HEK293 (cell line): Measurements from ENCODE around the gene ZNF181.

Experiments
- ATF2 ChIP-seq: fragments of 450-650 bp; formaldehyde crosslinking; IDR thresholded peaks from 2 replicates; pipeline ENCODE4 v1.5.1; 2016; ENCODE audit warnings: missing biosample characterization, missing genetic modification characterization, low read depth
- ELK4 ChIP-seq: IDR thresholded peaks from 2 replicates; pipeline ENCODE4 v1.6.1; 2011; ENCODE audit warnings: mild to moderate bottlenecking, low read depth, low read length, borderline replicate concordance
- GLIS2 ChIP-seq: fragments of 450-650 bp; formaldehyde crosslinking; IDR thresholded peaks from 2 replicates; pipeline ENCODE4 v1.5.1; 2016; ENCODE audit warnings: missing biosample characterization, missing genetic modification characterization
- HIC1 ChIP-seq: fragments of 450-650 bp; formaldehyde crosslinking; IDR thresholded peaks from 2 replicates; pipeline ENCODE4 v1.5.1; 2016; ENCODE audit warnings: missing biosample characterization, missing genetic modification characterization
- HOXA7 ChIP-seq: sonication (generic); formaldehyde crosslinking; IDR thresholded peaks from 2 replicates; pipeline ENCODE4 v1.8.1; 2022; ENCODE audit warnings: missing genetic modification reagents, borderline replicate concordance
- IKZF3 ChIP-seq: fragments of 450-650 bp; IDR thresholded peaks from 2 replicates; pipeline ENCODE4 v1.5.0; 2018; ENCODE audit warnings: missing biosample characterization, mild to moderate bottlenecking, missing genetic modification characterization, moderate library complexity
- PRDM1 ChIP-seq: fragments of 450-650 bp; formaldehyde crosslinking; IDR thresholded peaks from 2 replicates; pipeline ENCODE4; 2016; ENCODE audit warnings: missing biosample characterization, missing genetic modification characterization
- PRDM2 ChIP-seq: fragments of 450-650 bp; formaldehyde crosslinking; IDR thresholded peaks from 2 replicates; pipeline ENCODE4 v1.5.1; 2016; ENCODE audit warnings: missing biosample characterization, missing genetic modification characterization, borderline replicate concordance
- SCRT1 ChIP-seq: fragments of 450-650 bp; formaldehyde crosslinking; IDR thresholded peaks from 2 replicates; pipeline ENCODE4 v1.5.1; 2016; ENCODE audit warnings: missing biosample characterization, missing genetic modification characterization, borderline replicate concordance
- TRIM28 ChIP-seq: IDR thresholded peaks from 2 replicates; pipeline ENCODE4 v1.6.1; 2011; ENCODE audit warnings: low read length, control low read depth, borderline replicate concordance
- ZBTB7A ChIP-seq: fragments of 450-650 bp; formaldehyde crosslinking; IDR thresholded peaks from 2 replicates; pipeline ENCODE4 v1.5.1; 2016; ENCODE audit warnings: low read depth, missing biosample characterization, missing genetic modification characterization
- ZNF133 ChIP-seq: fragments of 450-650 bp; formaldehyde crosslinking; IDR thresholded peaks from 2 replicates; pipeline ENCODE4 v1.5.1; 2016; ENCODE audit warnings: missing biosample characterization, missing genetic modification characterization
- ZNF146 ChIP-seq: fragments of 450-650 bp; formaldehyde crosslinking; IDR thresholded peaks from 2 replicates; pipeline ENCODE4 v1.5.1; 2016; ENCODE audit warnings: missing biosample characterization, missing genetic modification characterization
- ZNF18 ChIP-seq: fragments of 450-650 bp; formaldehyde crosslinking; IDR thresholded peaks from 2 replicates; pipeline ENCODE4 v1.5.1; 2016; ENCODE audit warnings: missing biosample characterization, missing genetic modification characterization
- ZNF202 ChIP-seq: fragments of 450-650 bp; formaldehyde crosslinking; IDR thresholded peaks from 2 replicates; pipeline ENCODE4 v1.5.1; 2016; ENCODE audit warnings: missing biosample characterization, missing genetic modification characterization, borderline replicate concordance
- ZNF239 ChIP-seq: fragments of 450-650 bp; formaldehyde crosslinking; IDR thresholded peaks from 2 replicates; pipeline ENCODE4 v1.5.1; 2016; ENCODE audit warnings: missing biosample characterization, missing genetic modification characterization
- ZNF266 ChIP-seq: fragments of 450-650 bp; formaldehyde crosslinking; IDR thresholded peaks from 2 replicates; pipeline ENCODE4 v1.5.1; 2016; ENCODE audit warnings: missing biosample characterization, missing genetic modification characterization, low read depth
- ZNF292 ChIP-seq: fragments of 450-650 bp; formaldehyde crosslinking; IDR thresholded peaks from 2 replicates; pipeline ENCODE4 v1.5.1; 2016; ENCODE audit warnings: low read depth, missing biosample characterization, missing genetic modification characterization, borderline replicate concordance
- ZNF362 ChIP-seq: fragments of 450-650 bp; formaldehyde crosslinking; IDR thresholded peaks from 2 replicates; pipeline ENCODE4 v1.5.1; 2016; ENCODE audit warnings: missing biosample characterization, missing genetic modification characterization
- ZNF37A ChIP-seq: fragments of 450-650 bp; IDR thresholded peaks from 2 replicates; pipeline ENCODE4 v1.5.1; 2018; ENCODE audit warnings: missing biosample characterization, missing genetic modification characterization
- ZNF391 ChIP-seq: fragments of 450-650 bp; formaldehyde crosslinking; IDR thresholded peaks from 2 replicates; pipeline ENCODE4 v1.5.1; 2016; ENCODE audit warnings: low read depth, missing biosample characterization, missing genetic modification characterization, borderline replicate concordance
- ZNF423 ChIP-seq: fragments of 450-650 bp; formaldehyde crosslinking; IDR thresholded peaks from 2 replicates; pipeline ENCODE4 v1.5.1; 2016; ENCODE audit warnings: missing biosample characterization, missing genetic modification characterization
- ZNF560 ChIP-seq: fragments of 450-650 bp; formaldehyde crosslinking; IDR thresholded peaks from 2 replicates; pipeline ENCODE4 v1.5.1; 2017; ENCODE audit warnings: missing biosample characterization, missing genetic modification characterization, borderline replicate concordance
- ZNF610 ChIP-seq: fragments of 450-650 bp; formaldehyde crosslinking; IDR thresholded peaks from 2 replicates; pipeline ENCODE4 v1.5.1; 2016; ENCODE audit warnings: missing biosample characterization, missing genetic modification characterization, borderline replicate concordance
- ZNF792 ChIP-seq: fragments of 450-650 bp; formaldehyde crosslinking; IDR thresholded peaks from 2 replicates; pipeline ENCODE4 v1.5.1; 2016; ENCODE audit warnings: missing biosample characterization, missing genetic modification characterization
- ZXDB ChIP-seq: fragments of 450-650 bp; formaldehyde crosslinking; IDR thresholded peaks from 2 replicates; pipeline ENCODE4 v1.5.1; 2016; ENCODE audit warnings: missing biosample characterization, missing genetic modification characterization

ZNF181 gene

GRCh38 chr19:34733746-34734536, at the start of gene ZNF181 (continued):
- TF ChIP-seq ZNF202 (tag by site-specific recombination) = no peak
- TF ChIP-seq ZNF362 (tag by site-specific recombination) = no peak
- TF ChIP-seq HIC1 (tag by site-specific recombination) = peak; percentile 78
- TF ChIP-seq ZNF239 (tag by site-specific recombination) = no peak; the same call in 1 of the 2 replicates
- no peak for TF ChIP-seq ZNF266 (tag by site-specific recombination)
- no peak for TF ChIP-seq ZNF37A (tag by site-specific recombination)
- peak; percentile 59 for TF ChIP-seq ZNF146 (tag by site-specific recombination)
- TF ChIP-seq PRDM2 (tag by site-specific recombination) = peak; percentile 88; the same call in 1 of the 2 replicates
- no peak for TF ChIP-seq ZNF560 (tag by site-specific recombination)
- TF ChIP-seq ZNF792 (tag by site-specific recombination) = no peak; the same call in none of the 2 replicates
- peak; percentile 69 for TF ChIP-seq ZBTB7A (tag by site-specific recombination)
- TF ChIP-seq ELK4 = no peak
- TF ChIP-seq ZNF610 = peak; percentile 88; the same call in 1 of the 2 replicates
- TF ChIP-seq HOXA7 = 0 out of 2 replicates have a peak, but pooled peaks have one; percentile 82
- no peak for TF ChIP-seq ZNF292 (tag by site-specific recombination)
- peak; percentile 70 for TF ChIP-seq GLIS2 (tag by site-specific recombination)
- TF ChIP-seq ZNF423 (tag by site-specific recombination) = no peak
- TF ChIP-seq IKZF3 (tag by site-specific recombination) = peak; percentile 99
- peak; percentile 64 for TF ChIP-seq SCRT1 (tag by site-specific recombination)
- no peak for TF ChIP-seq ZNF133 (tag by site-specific recombination)
- no peak; the same call in 1 of the 2 replicates for TF ChIP-seq TRIM28
- TF ChIP-seq PRDM1 (tag by site-specific recombination) = no peak
- TF ChIP-seq ATF2 (tag by site-specific recombination) = no peak
- peak; percentile 97 for TF ChIP-seq ZXDB (tag by site-specific recombination)
- peak; percentile 92; the same call in 1 of the 2 replicates for TF ChIP-seq ZNF391 (tag by site-specific recombination)
- TF ChIP-seq ZNF18 (tag by site-specific recombination) = peak; percentile 68
